SH-SY5Y (cell line): ENCODE data around the gene COPG2.

Source experiments
- GATA2 ChIP-seq: IDR thresholded peaks from 2 replicates; pipeline ENCODE4 v1.6.1; 2011; ENCODE audit warnings: mild to moderate bottlenecking, low read depth, low read length
- GATA3 ChIP-seq: IDR thresholded peaks from 2 replicates; pipeline ENCODE4 v1.6.1; 2011; ENCODE audit warnings: low read depth, mild to moderate bottlenecking, low read length, moderate library complexity

Gene COPG2

GRCh38 chr7:130515315-130516040 is 153.1 kb downstream of the COPG2 start:
- TF ChIP-seq GATA2 = no peak
- no peak for TF ChIP-seq GATA3

GRCh38 chr7:130513447-130513846 is 155.1 kb downstream of the COPG2 start:
- TF ChIP-seq GATA2 (no peak), GATA3 (no peak)

- TF ChIP-seq GATA2 (peak; percentile 18; the same call in 1 of the 2 replicates), GATA3 (no peak)
Measured at GRCh38 chr7:130506358-130506757, 162.2 kb downstream of the COPG2 start.

- TF ChIP-seq GATA3 = no peak
- no peak for TF ChIP-seq GATA2
Measured at GRCh38 chr7:130505753-130506152, 162.8 kb downstream of the COPG2 start.

- TF ChIP-seq GATA3 = no peak
- TF ChIP-seq GATA2 = no peak
Measured at GRCh38 chr7:130500910-130501309, 167.6 kb downstream of the COPG2 start.

- TF ChIP-seq GATA3 = no peak
Measured at GRCh38 chr7:130500463-130500862, 168.1 kb downstream of the COPG2 start.

- TF ChIP-seq GATA2 (no peak), GATA3 (no peak)
Measured at GRCh38 chr7:130494431-130494858, 174.1 kb downstream of the COPG2 start.

GRCh38 chr7:130493275-130493873 is 175.2 kb downstream of the COPG2 start:
- TF ChIP-seq GATA2 = no peak
- no peak for TF ChIP-seq GATA3

- no peak for TF ChIP-seq GATA3
- TF ChIP-seq GATA2 = no peak
Measured at GRCh38 chr7:130492523-130493274, 175.8 kb downstream of the COPG2 start.

- no peak for TF ChIP-seq GATA2
- no peak for TF ChIP-seq GATA3
Measured at GRCh38 chr7:130491841-130492522, 176.6 kb downstream of the COPG2 start, which contains the start of gene MEST. MEST (plus strand) TSS chr7:130492085; CDS start chr7:130492314, 229 bp downstream.

- TF ChIP-seq GATA3 (no peak), GATA2 (no peak)
Measured at GRCh38 chr7:130490888-130491804, 177.4 kb downstream of the COPG2 start.

- TF ChIP-seq GATA2 = no peak
- no peak for TF ChIP-seq GATA3
Measured at GRCh38 chr7:130490311-130490791, 178.2 kb downstream of the COPG2 start.

- TF ChIP-seq GATA2 (no peak), GATA3 (no peak)
Measured at GRCh38 chr7:130489140-130489983, 179.2 kb downstream of the COPG2 start.
